NCI-H345 (cell line): Measurements from ENCODE around the gene TIMM44.

ENCODE experiments used
- DNase-seq: peaks from one replicate; lab custom pipeline; 2025; lab: John Stamatoyannopoulos, UW

Gene TIMM44

GRCh38 chr19:7914099-7914498 lies 29.4 kb downstream of the TIMM44 start:
- DNase-seq, result no peak

GRCh38 chr19:7913652-7914051 lies 29.8 kb downstream of the TIMM44 start:
- DNase-seq, result no peak

DNA sequence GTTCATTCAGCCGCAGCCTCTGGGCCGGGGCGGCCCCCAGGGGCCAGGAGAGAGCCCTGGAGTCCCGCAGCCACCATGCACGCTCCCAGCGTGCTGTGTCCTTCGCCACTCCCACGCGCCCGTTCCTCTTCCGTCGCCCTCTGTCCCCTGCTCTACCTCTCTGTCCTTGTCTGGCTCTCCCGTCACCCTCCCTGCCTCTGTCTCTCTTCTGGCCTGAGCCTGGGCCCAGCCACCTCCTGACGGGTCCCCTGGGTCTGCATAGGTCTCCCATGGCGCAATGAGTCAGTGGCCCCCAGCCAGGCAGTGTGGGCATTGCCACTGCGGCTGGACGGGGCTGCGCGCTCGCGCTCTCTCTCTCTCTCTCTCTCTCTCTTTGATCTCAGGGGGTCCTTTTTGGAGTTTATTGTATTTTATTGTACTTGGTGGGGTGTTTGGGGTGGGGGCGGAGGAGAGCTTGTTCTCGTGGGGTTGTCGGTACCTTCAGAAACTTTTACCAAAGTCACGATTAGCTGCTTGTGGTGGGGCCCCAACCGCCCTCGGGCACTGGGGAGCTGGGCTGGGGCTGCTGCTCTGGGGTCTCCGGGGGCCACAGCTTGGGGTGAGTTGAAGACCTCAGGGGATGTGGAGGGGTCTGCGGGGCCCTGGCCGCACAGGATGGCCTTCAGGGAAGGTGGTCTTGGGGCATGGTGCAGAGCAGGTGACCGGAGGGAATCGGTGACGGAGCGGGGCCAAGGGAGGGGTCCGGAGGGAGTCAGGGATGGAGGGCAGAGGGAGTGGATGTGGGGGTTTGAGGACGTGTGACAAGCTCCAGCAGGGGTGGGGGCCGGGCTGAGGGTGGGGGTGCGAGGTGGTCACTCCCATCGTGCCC lies 30.5 kb downstream of the TIMM44 start:
- no peak for DNase-seq

DNA sequence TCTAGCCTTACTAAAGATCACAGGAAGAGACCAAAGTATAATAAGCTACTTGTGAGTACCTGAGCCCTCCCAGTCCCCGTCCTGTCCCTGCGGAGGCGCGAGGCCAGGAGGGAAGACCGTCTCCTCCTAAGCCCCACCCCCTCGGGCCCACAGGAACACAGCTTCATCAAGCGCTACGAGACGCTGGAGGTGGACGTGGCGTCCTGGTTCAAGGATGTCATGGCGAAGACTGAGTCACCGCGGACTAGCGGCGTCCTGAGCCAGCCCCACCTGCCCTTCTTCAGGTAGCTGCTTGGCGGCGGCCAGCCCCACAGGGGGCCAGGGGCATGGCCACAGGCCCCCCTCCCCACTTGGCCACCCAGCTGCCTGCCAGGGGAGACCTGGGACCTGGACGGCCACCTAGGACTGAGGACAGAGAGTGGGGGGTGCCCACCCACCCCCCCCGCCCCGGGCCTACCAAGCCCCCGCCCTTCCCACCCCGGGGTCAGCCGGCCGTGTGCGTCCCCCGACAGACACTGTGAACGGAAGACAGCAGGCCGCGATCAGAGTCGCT lies 31.2 kb downstream of the TIMM44 start:
- DNase-seq, result no peak

DNA sequence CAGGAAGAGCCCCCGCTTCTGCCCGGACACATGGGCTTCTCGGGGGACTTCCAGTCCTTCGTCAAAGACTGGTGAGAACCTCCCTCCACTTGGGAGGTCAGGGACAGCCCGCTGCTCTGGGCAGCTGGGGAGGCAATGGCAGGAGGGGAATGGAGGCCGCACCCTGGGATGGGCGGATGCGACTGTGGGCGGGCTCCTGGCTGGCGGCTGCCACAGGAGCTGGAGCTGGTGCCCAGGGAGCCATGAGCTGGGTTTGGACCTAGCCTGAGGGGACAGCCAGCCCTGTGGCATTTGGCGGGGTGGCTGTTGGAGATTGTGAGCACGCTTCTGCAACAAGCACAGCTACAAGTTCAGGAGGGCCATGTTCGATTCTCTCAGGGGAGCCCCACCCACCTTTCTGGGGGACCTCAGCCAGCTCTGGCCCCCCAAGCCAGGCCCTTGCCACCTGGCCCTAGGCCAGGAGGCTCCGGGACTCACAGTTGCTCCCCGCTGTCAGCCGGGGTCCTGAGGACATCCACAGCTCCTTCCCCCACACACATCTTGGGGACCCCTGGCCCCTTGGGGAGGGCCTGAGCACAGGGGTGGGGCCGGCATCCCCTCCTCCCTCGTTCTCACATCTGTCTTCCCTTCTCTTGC lies 31.8 kb downstream of the TIMM44 start:
- DNase-seq, result no peak

- DNase-seq, result no peak
Observed at GRCh38 chr19:7910321-7911161, 32.9 kb downstream of the TIMM44 start.

DNA sequence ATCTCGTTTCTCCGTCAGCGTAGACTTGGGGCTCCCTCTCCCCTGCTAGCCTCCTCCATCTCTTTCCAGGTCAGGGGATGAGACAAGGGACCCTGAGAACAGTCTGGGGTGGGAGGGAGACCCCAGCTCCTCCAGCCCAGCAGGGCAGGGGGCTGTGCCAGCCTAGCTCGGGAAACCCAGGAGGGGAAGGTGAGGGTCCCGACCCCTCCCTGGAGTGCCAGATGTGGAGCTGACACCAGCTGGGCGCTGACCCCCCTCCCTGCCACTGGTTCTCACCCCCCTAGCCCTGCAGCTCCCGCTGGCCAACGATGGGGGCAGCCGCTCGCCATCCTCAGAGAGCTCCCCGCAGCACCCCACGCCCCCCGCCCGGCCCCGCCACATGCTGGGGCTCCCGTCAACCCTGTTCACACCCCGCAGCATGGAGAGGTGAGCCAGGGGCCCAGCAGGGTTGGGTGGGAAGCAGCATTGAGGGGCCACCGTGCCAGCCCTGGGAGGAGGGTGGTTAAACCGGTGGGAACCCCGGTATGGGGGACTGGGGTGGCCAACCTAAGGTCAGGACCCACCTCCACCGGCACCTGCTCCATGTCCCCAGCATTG lies 33.9 kb downstream of the TIMM44 start:
- no peak for DNase-seq

DNA sequence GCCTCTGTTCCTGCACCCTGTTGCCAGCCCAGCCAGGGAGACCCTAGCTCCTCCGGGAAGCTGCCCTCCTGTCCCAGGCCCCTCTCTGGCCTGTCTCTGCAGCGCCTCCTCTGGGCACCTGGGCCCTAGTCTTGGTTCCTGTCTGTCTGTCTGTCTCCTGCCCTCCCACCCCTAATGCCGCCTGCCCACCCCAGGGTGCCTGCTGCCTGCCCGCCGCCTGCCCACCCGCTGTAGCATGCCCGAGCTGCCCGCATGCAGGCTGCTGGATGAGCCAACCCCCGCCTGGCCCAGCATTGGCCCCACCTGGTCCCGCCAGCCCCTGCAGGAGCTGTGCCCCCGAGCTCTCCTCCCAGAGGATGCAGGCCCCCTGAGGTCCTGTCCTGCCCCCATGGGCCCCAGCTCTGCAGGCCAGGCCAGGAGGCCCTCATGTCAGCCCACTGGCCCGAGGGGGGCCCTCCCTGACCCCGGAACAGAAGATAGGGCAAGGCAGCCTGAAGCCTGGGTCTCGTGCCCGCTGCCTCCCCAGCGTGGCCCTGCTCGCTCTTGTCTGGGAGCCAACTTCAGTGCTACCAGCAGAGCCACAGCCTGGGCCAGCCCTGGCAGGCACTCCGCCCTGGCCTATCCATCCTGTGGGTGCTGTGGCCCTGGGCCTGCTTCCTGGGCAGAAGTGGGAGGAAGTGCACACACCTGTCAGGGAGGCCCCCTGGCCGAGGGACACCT lies 34.6 kb downstream of the TIMM44 start:
- DNase-seq, result no peak

DNA sequence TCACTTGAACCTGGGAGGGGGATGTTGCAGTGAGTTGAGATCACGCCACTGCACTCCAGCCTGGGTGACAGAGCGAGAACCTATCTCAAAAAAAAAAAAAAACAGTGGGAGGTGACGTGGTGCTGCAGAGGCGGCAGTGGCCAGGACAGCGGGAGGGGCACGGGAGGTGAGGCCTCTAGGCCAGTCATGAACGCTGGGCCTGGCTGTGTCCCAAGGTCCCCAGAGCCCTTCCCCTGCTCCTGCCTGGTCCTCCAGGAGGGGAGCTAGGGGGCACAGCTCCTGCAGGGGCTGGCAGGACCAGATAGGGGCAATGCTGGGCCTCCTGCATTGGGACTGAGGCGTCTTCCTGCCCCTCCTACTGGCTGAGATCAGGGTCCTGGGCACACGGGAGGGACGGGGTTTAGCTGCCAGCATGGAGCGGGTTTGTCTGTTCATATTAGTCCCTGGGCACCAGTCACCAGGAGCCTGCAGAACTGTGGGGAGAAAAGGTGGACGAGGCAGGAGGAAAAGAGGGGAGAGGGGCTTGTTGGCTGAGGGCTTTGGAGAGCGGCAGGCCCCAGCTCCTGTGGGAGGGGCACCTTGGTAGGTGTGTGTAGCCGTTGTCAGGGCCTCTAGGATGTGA lies 35.3 kb downstream of the TIMM44 start:
- DNase-seq, result no peak

- DNase-seq, result no peak
Observed at GRCh38 chr19:7907544-7907943, 35.9 kb downstream of the TIMM44 start.

- DNase-seq, result no peak
Observed at GRCh38 chr19:7907122-7907521, 36.3 kb downstream of the TIMM44 start.

DNA sequence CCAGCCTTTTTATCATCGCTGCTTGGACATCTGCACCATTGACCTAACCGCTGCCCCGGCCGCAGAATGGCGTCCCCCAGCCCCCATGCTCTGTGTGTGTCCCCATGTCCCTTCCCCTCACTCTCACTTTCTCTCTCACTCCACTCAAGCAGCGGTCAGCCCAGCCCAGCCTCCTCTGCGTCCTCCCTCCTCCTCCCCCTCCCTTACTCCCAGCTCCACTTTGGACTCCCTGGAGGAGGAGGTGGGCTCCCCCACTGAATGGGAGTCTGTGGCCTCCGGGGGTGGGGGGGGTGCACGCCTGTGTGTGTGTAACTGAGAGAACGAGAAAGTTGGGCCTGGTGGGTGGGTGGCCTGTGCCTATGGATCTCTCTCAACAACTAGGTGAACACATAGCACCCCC lies 37.6 kb downstream of the TIMM44 start:
- DNase-seq, result no peak

DNA sequence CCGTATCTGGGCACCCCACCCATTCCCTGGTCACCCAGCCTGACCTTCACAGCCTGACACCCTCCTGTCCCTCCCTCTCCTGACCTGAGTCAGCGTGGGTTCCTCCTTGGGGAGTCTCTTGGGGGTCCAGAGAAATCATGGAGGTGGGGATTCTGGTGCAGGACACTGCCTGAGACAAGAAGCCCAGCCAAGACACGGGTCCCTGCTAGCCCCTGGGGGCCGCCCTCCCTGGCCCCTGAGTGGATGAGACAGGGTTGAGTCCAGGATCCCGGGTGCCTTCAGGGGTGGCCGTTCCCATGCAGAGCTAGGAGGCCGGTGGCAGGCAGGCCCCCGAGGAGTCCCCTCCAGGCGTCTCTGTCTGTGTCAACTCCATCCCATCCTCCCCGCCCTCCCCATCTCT lies 38.2 kb downstream of the TIMM44 start:
- DNase-seq, result no peak

- no peak for DNase-seq
Observed at GRCh38 chr19:7904074-7905020, 39.1 kb downstream of the TIMM44 start.

GRCh38 chr19:7903244-7904073 lies 40.0 kb downstream of the TIMM44 start, which contains the start of gene MAP2K7:
MAP2K7 (plus strand) TSS chr19:7903877; CDS start chr19:7903945, 68 bp downstream.
- DNase-seq, result peak; percentile 99

- DNase-seq, result no peak
Observed at GRCh38 chr19:7902796-7903243, 40.6 kb downstream of the TIMM44 start.

- no peak for DNase-seq
Observed at GRCh38 chr19:7901337-7901736, 42.1 kb downstream of the TIMM44 start.

GRCh38 chr19:7900931-7901330 lies 42.5 kb downstream of the TIMM44 start:
- DNase-seq, result no peak
